H4 (cell line): ENCODE measurements around the gene SLC9A3. TPM values are rescaled to one million over a fixed set of nuclear protein-coding genes. Genes with fewer than 3 reads are reported as not detected.

Source experiments
- DNase-seq: peaks from one replicate; pipeline ENCODE4 v3.0.0-alpha.2; 2015; ENCODE audit warnings: low spot score
- total RNA-seq: library from RNA; depleted of rRNA; stranded (reverse); fragments of >200 nt; shearing (Covaris generic); gene quantifications from 2 replicates; pipeline ENCODE4 v1.2.3, GENCODE V29; 2014

SLC9A3 gene
- total RNA-seq, 1 experiment from 2014 or later, result 2.3 TPM

GRCh38 chr5:462051-462481 lies 62.2 kb downstream of the SLC9A3 start:
- DNase-seq, result no peak

- DNase-seq, result no peak
Observed at GRCh38 chr5:460273-460625, 64.0 kb downstream of the SLC9A3 start.

GRCh38 chr5:459562-460272 lies 64.5 kb downstream of the SLC9A3 start:
- no peak for DNase-seq

GRCh38 chr5:458547-459353 lies 65.5 kb downstream of the SLC9A3 start:
- no peak for DNase-seq

GRCh38 chr5:457195-457961 lies 66.9 kb downstream of the SLC9A3 start:
- DNase-seq, result no peak

- no peak for DNase-seq
Observed at GRCh38 chr5:456351-457194, 67.7 kb downstream of the SLC9A3 start.

GRCh38 chr5:455806-456205 lies 68.4 kb downstream of the SLC9A3 start:
- DNase-seq, result no peak

GRCh38 chr5:454936-455335 lies 69.3 kb downstream of the SLC9A3 start:
- DNase-seq, result no peak

GRCh38 chr5:453725-454481 lies 70.3 kb downstream of the SLC9A3 start:
- DNase-seq, result no peak

GRCh38 chr5:452978-453710 lies 71.1 kb downstream of the SLC9A3 start:
- DNase-seq, result no peak

- DNase-seq, result no peak
Observed at GRCh38 chr5:451587-452458, 72.4 kb downstream of the SLC9A3 start.

GRCh38 chr5:449151-449550 lies 75.1 kb downstream of the SLC9A3 start:
- DNase-seq, result no peak

- DNase-seq, result no peak
Observed at GRCh38 chr5:448766-449090, 75.5 kb downstream of the SLC9A3 start.

GRCh38 chr5:448061-448765 lies 76.0 kb downstream of the SLC9A3 start:
- DNase-seq, result no peak

GRCh38 chr5:447501-447900 lies 76.7 kb downstream of the SLC9A3 start:
- no peak for DNase-seq

- DNase-seq, result no peak
Observed at GRCh38 chr5:446883-447263, 77.4 kb downstream of the SLC9A3 start.

- DNase-seq, result no peak
Observed at GRCh38 chr5:446066-446882, 78.0 kb downstream of the SLC9A3 start.

- no peak for DNase-seq
Observed at GRCh38 chr5:445591-445990, 78.7 kb downstream of the SLC9A3 start.
